NT2/D1 (cell line): ENCODE measurements around the gene UBE4B.

ENCODE experiments used
- YY1 ChIP-seq: IDR thresholded peaks from 2 replicates; pipeline ENCODE4 v1.6.1; 2011; ENCODE audit not compliant: insufficient read length, insufficient read depth
- ZNF274 ChIP-seq: IDR thresholded peaks from 2 replicates; pipeline ENCODE4 v1.6.1; 2011; ENCODE audit warnings: mild to moderate bottlenecking, low read depth, low read length

DNA sequence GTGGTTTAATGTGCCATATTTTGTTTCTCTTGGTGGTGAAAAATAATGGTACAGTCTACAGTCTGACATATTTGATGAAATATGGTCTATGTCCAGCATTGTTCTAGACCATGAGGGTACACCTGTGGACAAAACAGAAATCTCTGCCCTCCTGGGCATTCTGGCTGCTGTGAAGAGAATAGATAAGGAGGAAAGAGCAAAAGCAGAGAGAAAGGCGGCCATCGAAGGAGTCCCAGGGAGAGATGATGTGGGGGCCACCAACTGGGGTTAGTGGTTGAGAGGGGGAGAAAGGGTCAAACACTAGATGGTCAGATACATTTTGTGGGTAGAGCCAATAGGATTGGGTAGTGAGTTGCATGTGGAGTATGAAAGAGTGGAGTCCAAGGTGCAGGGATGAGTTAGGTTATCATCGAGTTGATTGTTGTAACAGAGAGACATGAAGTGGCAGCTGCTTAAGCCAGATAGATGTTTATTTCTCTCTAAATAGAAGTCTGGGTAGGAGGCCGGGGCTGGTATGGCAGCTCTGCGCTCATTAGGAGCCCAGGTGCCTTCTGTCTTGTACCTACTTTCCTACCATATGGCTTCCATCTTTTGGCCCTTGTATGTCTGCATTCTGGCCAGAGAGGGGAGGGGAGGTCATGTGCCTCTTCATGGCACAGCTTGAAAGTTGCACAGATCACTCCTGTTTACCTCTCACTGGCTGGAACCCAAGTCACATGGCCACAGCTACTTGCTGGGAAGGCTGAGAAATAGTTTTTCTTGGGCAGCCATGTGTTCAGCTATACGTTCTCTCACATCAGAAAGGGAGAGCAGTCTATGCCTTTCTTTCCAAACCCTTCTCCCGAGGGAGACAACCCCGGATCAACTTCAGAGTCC lies 13.0 kb downstream of the UBE4B start:
- TF ChIP-seq YY1 (no peak), ZNF274 (no peak)
